IPS DF 6.9 (cell line): ENCODE results near the gene SPAG9.

Source experiments
- DNase-seq: peaks from one replicate; pipeline ENCODE4 v3.0.0-alpha.2; 2013; ENCODE audit warnings: low read depth, low spot score
- H3K27ac ChIP-seq: one replicate; pipeline ENCODE4 v1.5.1; 2013; ENCODE audit warnings: low read length, control low read depth
- H3K27me3 ChIP-seq: 2 replicates; pipeline ENCODE4 v1.6.1; 2013; ENCODE audit warnings: mild to moderate bottlenecking, low read length; ENCODE audit not compliant: control insufficient read depth, insufficient read depth
- H3K36me3 ChIP-seq: 2 replicates; pipeline ENCODE4 v1.6.1; 2013; ENCODE audit warnings: low read length; ENCODE audit not compliant: control insufficient read depth, insufficient read depth
- H3K4me1 ChIP-seq: 2 replicates; pipeline ENCODE4 v1.6.1; 2013; ENCODE audit warnings: low read length; ENCODE audit not compliant: control insufficient read depth, insufficient read depth
- H3K4me3 ChIP-seq: 2 replicates; pipeline ENCODE4 v1.5.1; 2013; ENCODE audit warnings: mild to moderate bottlenecking, low read length
- H3K9me3 ChIP-seq: 2 replicates; pipeline ENCODE4 v1.6.1; 2013; ENCODE audit warnings: low read length, inconsistent platforms; ENCODE audit not compliant: control insufficient read depth, insufficient read depth
- WGBS: extraction: QIAGEN DNeasy Blood & Tissue Kit; methylation state at CpG from one replicate; pipeline ENCODE4 v1.1.7; 2013; ENCODE audit warnings: mixed read lengths, missing lambda C conversion rate; ENCODE audit not compliant: insufficient read length, insufficient coverage; 5-methylcytosine and 5-hydroxymethylcytosine counted together

Gene SPAG9

GRCh38 chr17:51056813-51057510 is 63.7 kb downstream of the SPAG9 start:
- whole genome bisulfite sequencing = no CpG with 5 or more reads among the region's 1 CpG
- Histone ChIP-seq H3K36me3 (no peaks in the 10 kb centered on the region), H3K27me3 (no peaks in the 10 kb centered on the region), H3K9me3 (no peaks in the 10 kb centered on the region), H3K4me3 (no peak overlapping the region), H3K27ac (no peak overlapping the region), H3K4me1 (no peaks in the 10 kb centered on the region)
- no peak for DNase-seq

- WGBS = no CpG with 5 or more reads among the region's 4 CpGs
- no peaks in the 10 kb centered on the region for H3K4me1 ChIP-seq
Observed at GRCh38 chr17:51054748-51055147, 65.9 kb downstream of the SPAG9 start.

GRCh38 chr17:51052235-51052634 is 68.4 kb downstream of the SPAG9 start:
- no peak overlapping the region for H3K27ac ChIP-seq
- no peak for DNase-seq
- no CpG with 5 or more reads among the region's 3 CpGs for WGBS
- no peaks in the 10 kb centered on the region for H3K36me3 ChIP-seq
- H3K4me1 ChIP-seq = no peaks in the 10 kb centered on the region
- no peaks in the 10 kb centered on the region for H3K9me3 ChIP-seq
- H3K4me3 ChIP-seq = no peak overlapping the region
- H3K27me3 ChIP-seq = no peaks in the 10 kb centered on the region

More at GRCh38 chr17:51054748-51055147, 65.9 kb downstream of the SPAG9 start:
- Histone ChIP-seq H3K27me3 (no peaks in the 10 kb centered on the region), H3K27ac (no peak overlapping the region), H3K4me3 (no peak overlapping the region), H3K9me3 (no peaks in the 10 kb centered on the region), H3K36me3 (no peaks in the 10 kb centered on the region)
- DNase-seq = no peak

GRCh38 chr17:51050291-51051033 is 70.2 kb downstream of the SPAG9 start:
- no peak overlapping the region for H3K27ac ChIP-seq
- 100% methylated on average over 1 of the region's 3 CpGs for WGBS
- no peak for DNase-seq
- no peaks in the 10 kb centered on the region for H3K4me1 ChIP-seq
- no peaks in the 10 kb centered on the region for H3K27me3 ChIP-seq
- no peaks in the 10 kb centered on the region for H3K9me3 ChIP-seq
- no peaks in the 10 kb centered on the region for H3K36me3 ChIP-seq
- H3K4me3 ChIP-seq = no peak overlapping the region

- H3K4me3 ChIP-seq = no peak overlapping the region; the same call in 1 of the 2 replicates
- no peaks in the 10 kb centered on the region for H3K27me3 ChIP-seq
- DNase-seq = peak; percentile 83
- no CpG with 5 or more reads among the region's 13 CpGs for WGBS
- 0 out of 2 replicates have a peak, but pooled peaks cover 2% of the 10 kb centered on the region for H3K4me1 ChIP-seq
- no peak overlapping the region for H3K27ac ChIP-seq
- no peaks in the 10 kb centered on the region for H3K36me3 ChIP-seq
- no peaks in the 10 kb centered on the region for H3K9me3 ChIP-seq
Observed at GRCh38 chr17:51046514-51047384, 73.9 kb downstream of the SPAG9 start.

- Histone ChIP-seq H3K36me3 (no peaks in the 10 kb centered on the region), H3K27me3 (no peaks in the 10 kb centered on the region), H3K4me1 (0 out of 2 replicates have a peak, but pooled peaks cover 2% of the 10 kb centered on the region), H3K27ac (no peak overlapping the region), H3K9me3 (no peaks in the 10 kb centered on the region), H3K4me3 (no peak overlapping the region; the same call in 1 of the 2 replicates)
- WGBS = no CpG with 5 or more reads among the region's 3 CpGs
- no peak for DNase-seq
Observed at GRCh38 chr17:51046046-51046445, 74.6 kb downstream of the SPAG9 start.

- Histone ChIP-seq H3K4me1 (0 out of 2 replicates have a peak, but pooled peaks cover 2% of the 10 kb centered on the region), H3K9me3 (no peaks in the 10 kb centered on the region), H3K36me3 (no peaks in the 10 kb centered on the region), H3K27ac (no peak overlapping the region), H3K27me3 (no peaks in the 10 kb centered on the region), H3K4me3 (no peak overlapping the region)
- no peak for DNase-seq
- no CpG with 5 or more reads among the region's 1 CpG for WGBS
Observed at GRCh38 chr17:51045621-51046020, 75.0 kb downstream of the SPAG9 start.

GRCh38 chr17:51044976-51045375 is 75.7 kb downstream of the SPAG9 start:
- WGBS = no CpG with 5 or more reads among the region's 7 CpGs
- H3K4me3 ChIP-seq = no peak overlapping the region
- no peaks in the 10 kb centered on the region for H3K9me3 ChIP-seq
- no peaks in the 10 kb centered on the region for H3K36me3 ChIP-seq
- 0 out of 2 replicates have a peak, but pooled peaks cover 2% of the 10 kb centered on the region for H3K4me1 ChIP-seq
- no peak overlapping the region for H3K27ac ChIP-seq
- H3K27me3 ChIP-seq = no peaks in the 10 kb centered on the region
- no peak for DNase-seq

GRCh38 chr17:51036084-51036483 is 84.6 kb downstream of the SPAG9 start:
- Histone ChIP-seq H3K27ac (no peak overlapping the region), H3K4me3 (no peak overlapping the region), H3K9me3 (no peaks in the 10 kb centered on the region), H3K4me1 (no peaks in the 10 kb centered on the region), H3K36me3 (no peaks in the 10 kb centered on the region; the same call in 1 of the 2 replicates), H3K27me3 (no peaks in the 10 kb centered on the region)
- WGBS = no CpG with 5 or more reads among the region's 3 CpGs
- DNase-seq = no peak

GRCh38 chr17:51035431-51035830 is 85.2 kb downstream of the SPAG9 start:
- no peaks in the 10 kb centered on the region for H3K27me3 ChIP-seq
- H3K36me3 ChIP-seq = no peaks in the 10 kb centered on the region; the same call in 1 of the 2 replicates
- H3K27ac ChIP-seq = no peak overlapping the region
- H3K9me3 ChIP-seq = no peaks in the 10 kb centered on the region
- no peak for DNase-seq
- H3K4me1 ChIP-seq = no peaks in the 10 kb centered on the region
- H3K4me3 ChIP-seq = no peak overlapping the region
